GM21528 (cell line): ENCODE results near the gene RCOR1.

Source experiments
- ATAC-seq: cut with Tn5 transposase; IDR thresholded peaks from one replicate; pipeline ENCODE4 v1.9.1; 2021; ENCODE audit warnings: mild to moderate bottlenecking, moderate library complexity; ENCODE audit not compliant: unreplicated experiment, low FRiP score

Gene RCOR1

DNA sequence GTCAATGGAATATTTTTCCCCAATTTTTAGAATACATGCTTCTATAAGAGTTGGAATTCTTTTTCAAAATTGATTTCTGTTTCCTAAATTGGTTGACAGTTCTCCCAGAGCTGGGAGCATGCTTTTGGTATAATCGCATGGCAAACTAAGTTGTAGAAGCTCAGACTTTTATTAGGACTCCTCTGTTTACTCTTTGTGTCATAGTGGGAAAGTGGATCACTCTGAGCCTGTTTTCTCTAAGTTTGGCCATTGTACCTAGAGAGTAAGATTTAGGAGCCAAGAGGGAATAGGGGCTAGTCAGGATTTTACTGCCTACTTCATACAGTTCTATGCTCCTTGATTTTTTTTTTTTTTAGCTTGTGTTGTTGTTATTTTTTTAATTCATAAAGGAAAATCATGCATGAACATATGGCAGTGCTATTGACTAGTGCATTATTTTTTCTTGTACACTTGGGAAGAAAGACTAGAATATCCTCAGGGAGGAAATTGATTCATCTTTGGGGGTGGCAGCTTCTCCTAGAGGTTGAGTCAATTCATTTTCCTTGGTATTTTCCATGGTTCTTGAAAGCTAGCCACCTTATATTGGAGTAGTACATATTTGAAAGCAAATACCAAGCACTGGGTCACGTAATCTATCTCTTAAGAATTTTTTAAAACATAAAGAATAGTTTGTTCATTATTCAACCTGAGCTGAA lies 107.1 kb downstream of the RCOR1 start:
- no peak for ATAC-seq

DNA sequence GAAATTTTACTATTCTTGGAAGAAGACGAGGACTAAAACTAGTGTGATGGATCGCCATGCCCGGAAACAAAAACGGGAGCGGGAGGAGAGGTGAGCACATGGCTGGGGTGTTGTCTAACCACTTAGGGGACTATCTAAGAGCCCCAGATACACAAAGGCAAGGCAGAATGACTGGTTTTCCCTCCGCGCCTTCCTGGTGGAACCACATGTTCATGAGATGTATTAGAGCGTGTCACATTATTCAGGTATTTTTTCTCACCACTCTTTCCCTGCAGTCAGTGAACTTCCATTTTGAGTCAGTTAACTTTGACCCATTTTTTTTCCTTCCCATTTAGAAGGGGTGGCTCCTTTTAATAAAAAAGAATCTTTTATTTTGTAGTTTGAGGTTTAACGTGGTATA lies 116.0 kb downstream of the RCOR1 start:
- no peak for ATAC-seq

DNA sequence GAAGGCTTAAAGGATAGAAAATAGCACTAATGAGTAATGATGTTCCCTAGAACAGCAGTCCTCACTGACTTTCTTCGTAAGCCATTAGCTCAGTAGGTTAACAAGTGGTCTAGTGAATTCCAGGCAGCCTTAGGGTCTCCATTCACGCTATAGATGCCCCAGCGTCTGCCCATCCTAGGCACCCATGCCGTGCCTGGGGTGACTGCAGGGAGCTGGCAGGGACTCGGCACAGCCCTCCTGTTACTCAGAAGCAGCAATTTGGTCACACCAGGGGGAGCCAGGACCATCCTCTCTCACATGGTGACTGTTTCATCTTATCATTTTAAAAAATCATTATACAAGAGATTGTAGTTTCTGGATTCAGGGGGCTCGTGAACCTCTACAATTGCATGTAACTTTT lies 118.8 kb downstream of the RCOR1 start:
- ATAC-seq: no peak

DNA sequence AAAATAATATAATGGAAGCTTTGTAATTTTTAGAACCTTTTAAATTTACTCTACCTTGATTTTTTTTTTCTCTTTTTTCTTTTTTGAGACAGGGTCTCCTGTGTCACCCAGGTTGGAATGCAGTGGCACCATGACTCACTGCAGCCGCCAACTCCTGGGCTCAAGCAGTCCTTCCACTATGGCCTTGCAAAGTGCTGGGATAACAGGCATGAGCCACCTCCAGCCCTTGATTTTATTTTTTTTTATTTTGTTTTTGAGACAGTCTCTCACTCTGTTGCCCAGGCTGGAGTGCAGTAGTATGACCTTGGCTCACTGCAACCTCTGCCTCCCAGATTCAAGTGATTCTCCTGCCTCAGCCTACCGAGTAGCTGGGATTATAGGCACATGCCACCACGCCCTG lies 119.5 kb downstream of the RCOR1 start:
- ATAC-seq: no peak

DNA sequence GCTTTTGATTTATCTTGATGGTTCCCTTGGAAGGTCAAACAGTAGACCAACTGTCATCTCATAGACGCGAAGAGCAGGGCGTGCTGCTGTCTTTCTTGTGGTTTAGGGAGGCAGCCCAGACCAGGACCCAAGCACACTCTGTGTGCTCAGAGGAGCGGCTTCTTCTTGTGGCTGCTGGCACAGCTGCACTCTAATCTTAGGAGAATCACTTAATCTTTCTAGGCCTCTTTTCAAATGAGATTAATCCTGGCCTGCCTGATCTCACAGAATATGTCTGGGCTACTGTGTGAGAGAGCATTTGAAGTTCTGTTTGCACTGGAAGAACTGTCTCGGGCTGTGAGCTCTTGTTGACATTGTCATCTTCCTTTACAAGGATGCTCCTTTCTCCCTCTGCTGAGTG lies 124.8 kb downstream of the RCOR1 start:
- no peak for ATAC-seq

DNA sequence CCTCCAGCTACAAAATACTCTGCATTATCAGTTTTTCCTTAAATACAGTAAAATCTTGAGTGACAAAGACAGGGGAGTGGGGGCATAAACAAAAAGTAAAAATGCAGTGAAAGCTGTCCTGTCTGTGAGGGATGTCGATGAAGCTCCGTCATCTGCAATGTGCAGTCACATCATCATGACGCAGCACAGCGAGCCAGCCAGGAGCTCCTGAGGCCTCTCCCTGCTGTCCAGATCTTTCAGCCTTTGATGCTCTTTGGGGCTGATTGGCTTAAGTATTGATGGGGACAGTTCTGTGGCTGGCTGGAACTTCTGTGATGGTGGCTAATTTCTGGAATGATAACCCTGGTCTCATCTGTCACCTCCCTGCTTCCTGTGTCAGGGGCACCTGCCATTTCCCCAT lies 130.2 kb downstream of the RCOR1 start:
- ATAC-seq: no peak

DNA sequence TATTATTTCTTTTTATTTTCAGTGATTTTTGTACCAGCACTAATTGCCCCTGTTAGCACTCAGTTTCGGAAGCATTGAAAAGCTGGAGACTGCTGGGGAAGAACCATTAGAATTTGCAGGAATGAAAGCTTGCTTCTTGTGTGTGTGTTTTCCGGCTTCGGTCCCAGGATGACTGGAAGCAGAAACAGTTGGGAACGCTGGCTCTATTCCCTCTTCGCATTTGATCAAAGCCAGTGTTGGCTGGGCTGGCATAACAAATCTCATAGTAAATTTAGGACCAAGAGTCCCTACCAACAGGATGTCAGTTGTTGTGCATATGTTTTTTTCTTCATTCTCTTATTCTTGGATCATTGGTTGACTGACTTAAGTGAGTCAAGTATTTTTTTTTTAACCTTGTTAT lies 131.2 kb downstream of the RCOR1 start:
- ATAC-seq: no peak

DNA sequence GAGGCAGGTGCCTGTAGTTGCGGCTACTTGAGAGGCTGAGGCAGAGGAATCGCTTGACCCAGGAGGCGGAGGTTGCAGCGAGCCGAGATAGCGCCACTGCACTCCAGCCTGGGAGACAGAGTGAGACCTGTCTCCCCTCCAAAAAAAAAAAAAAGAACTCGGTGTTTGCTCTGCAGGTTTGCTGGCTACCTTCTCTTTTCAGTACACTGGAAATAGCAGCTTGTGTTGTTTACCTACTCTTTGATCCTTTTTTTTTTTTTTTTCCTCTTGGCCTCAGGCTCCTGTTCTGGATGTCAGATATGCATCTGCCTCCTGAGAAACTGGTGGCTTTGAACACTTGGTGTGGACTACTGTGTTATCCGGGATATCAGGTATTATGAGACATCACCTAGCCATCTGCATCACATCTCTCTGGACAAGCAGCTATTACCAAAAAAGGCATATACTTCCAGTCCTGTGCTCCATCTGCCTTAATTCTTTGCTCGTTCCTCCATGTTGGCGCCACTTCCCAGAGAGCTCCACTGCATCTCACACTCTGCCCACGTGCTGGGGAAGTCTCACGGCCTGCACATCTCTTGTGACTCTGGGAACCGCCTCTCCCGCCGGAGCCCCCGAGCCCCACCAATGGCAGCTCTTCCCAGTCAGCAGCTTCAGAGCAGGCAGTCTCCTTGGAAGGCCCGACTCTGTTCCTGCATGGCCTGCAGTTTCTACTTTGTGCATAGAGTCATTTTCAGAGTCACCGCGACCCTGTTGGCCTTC lies 133.9 kb downstream of the RCOR1 start:
- ATAC-seq: no peak

DNA sequence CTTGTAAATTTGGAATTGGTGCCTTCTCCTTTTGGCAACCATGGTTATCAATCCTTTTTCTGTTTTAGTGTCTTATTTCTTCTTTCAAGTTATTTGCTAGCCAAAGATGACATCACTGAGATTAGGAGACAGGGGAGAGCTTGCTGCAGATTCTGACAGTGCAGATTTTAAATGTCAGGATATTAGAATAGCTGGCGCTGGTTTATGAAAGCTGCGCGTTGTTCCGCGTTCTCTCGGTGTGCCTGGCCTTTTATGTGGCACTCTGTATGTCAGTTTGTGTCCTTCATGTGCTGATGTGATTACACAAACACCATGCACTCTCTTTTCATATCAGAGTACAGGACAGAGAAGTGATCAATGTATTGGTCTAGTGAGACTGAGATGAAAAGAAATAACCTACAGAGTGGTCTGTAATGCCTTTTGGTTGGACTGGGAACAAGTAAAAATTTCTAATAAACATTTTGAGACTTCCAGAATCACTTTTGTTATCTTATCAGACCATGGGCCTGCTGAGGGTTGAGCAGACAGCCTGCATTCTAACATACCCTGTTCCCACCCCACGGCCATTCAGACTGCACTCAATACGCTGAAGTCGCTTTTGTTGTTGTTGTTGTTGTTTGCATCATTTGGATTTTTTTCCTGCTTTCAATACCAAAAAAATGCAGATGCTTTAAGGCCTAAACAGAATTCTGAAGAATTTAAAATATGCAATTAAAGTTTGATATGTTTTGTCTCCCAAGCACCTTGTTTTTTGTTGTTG lies 135.1 kb downstream of the RCOR1 start:
- ATAC-seq: no peak

DNA sequence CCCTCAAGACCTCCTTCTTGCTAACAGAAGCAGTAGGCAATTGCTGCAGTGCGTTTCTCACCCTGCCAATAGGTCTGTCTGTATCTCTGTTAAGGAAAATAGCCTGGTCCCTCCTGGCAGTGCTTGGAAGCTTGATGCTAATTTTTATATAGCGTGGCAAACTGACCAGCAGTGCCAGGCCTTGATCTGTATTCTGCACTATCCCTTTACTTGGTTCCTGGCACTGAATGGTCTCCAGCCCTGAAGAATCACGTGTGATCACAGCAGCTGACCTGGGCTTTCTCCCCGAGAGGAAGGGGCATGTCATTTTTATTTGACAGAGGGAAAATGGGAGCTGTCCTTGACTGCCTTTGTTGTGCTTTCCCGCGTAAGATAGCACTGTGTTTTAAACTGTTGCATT lies 136.1 kb downstream of the RCOR1 start:
- no peak for ATAC-seq

DNA sequence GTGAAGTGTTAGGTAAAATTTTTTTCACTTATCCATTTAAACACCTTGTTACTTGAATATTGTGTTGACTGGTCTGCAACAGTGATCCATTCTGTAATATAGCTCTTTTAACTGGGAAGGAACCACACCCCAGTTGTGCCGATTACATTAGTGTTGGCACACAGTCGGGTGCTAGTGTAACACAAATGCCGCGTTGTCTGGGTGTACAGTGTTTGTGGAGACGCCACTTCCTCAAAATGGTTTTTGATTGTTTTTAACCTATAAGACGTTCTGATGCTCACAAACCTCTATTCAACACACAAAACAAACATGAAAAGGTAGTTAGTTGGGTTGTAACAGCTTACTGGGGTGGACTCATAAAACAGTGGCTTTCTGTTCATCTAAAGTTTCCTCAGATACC lies 136.8 kb downstream of the RCOR1 start:
- ATAC-seq: no peak

DNA sequence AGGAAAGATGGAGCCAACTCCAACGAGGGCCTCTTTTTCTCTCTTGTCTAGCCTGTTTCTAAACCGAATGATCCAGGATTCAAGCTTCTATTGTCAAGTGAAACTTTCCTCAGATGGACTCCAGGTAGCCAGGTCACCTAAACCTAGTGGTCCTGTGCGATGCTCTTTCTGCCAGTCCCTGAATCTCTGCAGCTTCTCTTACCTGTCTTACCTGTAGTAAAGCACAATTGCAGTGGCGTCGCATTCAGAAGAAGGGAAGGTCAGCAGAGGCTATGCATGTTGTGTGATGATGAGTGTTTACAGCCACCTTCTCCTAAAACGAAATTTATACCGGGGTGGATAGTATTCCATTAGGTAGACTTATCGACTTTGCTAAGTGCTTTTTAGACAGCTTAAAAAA lies 137.4 kb downstream of the RCOR1 start:
- no peak for ATAC-seq

DNA sequence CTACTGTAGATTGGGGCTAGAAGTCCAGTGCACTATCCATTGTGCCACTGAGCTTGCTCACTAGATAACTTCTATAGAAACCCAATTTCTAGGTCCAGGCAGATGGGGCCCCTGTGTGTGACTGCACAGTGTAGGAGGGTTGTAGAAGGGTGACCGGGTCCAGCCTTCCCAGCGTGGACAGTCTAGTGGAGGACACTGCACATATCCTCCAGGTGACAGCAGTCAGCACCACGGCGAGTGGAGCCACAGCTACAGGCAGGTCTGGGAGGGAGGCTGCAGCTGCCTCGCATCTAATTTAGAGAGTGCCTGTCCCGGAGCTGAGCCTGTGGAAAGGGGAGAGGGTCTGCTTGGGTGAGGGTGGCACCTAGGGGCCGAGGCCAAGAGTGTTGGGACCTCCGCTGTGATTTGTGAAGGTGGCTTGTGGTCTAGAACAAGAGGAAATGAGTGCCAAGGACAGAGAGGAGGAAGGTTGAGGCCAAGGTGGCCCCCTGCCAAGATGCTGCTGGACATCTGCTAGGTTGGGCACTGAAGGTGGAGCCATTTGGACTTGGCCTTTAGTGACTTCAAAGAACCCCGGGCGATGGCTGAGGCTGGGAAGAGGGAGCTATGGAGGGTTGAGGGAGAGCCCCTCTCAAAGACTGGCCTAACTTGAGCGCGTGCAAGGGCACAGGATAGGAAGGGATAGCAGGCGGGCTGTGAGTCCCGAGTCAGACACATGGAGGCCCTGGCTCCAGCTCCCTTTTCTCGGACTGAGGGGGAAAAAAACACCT lies 138.8 kb downstream of the RCOR1 start:
- ATAC-seq: no peak

DNA sequence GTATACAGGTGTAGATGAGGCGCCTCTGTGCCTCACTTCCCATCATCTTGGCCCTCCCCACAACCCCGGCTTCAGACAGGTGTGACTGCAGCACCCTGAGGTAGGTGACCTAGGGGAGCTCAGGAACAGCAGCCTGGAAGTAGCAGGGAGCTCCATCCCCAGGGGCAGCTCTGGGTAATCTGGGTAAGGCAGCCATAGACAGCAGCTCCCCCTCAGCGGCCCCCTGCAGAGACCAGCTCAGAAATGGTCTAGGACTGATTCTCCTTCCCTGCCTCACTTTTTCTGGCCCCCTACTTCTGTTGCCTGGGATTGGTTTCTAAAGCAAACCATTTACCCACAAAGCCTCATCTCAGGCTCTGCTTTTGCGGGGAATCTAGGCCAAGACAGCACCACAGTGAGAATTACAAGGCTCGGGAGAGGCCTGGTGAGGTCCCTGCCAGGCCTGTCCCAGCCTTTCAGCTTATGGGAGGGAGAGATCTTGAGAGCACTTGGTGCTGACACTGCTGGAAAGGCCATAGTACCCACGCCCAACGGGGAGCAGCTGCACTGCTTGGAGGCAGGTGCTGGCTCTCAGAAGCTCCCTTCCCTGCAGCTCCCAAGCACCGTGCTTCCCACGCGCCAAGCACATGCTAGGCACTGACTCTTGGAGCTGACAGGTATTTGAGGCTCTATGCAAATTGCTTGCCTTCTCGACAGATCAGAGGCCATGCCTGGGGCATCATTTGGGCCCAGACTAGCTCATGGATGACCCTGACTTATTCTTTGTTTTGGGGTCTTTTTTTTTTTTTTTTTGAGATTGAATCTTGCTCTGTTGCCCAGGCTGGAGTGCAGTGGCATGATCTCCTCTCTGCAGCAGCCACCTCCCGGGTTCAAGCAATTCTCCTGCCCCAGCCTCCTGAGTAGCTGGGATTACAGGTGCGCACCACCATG lies 139.7 kb downstream of the RCOR1 start:
- ATAC-seq: no peak

DNA sequence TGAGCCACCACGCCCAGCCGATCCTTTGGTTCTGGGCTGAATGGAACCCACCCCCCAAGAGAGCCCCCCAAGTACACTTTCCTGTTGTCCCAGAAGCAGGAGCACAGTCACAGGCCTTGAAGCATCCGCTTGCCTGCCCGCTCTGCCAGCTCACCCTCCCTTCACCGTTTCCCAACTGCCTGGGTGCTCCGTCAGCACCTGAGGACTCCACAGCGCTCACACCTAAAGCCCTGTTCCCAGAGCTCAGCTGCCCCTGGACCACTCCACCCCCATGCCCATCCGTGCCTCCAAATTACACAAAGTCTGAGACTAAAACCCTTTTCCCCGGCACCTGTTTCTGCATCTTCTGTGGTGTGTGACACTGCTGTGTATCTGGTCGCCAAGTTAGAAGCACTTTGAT lies 140.5 kb downstream of the RCOR1 start:
- ATAC-seq: no peak

DNA sequence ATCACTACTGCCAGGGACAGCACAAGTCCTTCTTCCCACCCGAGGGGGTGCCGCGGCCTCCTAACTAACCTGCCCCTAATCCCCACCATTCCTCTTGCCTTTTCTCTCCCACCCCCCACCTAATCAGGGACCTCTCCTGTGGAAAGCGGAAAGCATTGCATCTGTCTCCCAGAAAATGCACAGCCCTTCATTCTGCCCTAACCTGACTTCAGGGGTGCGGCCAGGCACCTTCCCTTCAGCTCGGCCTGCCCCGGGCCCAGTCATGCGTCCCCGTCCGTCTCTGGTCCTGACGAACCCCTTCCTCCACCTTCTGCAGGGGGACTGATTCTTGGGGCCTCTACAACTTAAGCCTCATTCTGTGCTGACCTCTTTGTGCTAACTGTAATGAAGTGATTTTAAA lies 140.9 kb downstream of the RCOR1 start:
- ATAC-seq: no peak

DNA sequence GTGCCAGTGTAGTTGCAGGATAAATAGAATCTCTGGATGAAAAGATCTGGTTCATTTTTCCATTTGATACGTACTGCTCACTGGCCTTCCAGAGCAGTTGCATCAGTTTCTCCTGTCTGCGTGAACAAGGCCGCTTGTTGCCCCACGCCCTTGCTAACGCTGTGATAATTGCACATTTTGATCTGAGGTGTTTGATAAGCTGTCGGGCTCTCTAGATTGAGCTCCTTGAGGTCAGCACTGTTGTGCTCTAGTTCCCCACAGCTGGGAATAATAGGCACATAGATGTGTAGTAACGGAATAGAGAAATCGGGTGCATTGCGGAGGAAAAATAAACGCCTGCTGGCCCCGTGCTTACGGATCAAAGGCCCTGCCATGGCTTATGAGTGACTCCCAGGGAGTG lies 142.0 kb downstream of the RCOR1 start:
- no peak for ATAC-seq

DNA sequence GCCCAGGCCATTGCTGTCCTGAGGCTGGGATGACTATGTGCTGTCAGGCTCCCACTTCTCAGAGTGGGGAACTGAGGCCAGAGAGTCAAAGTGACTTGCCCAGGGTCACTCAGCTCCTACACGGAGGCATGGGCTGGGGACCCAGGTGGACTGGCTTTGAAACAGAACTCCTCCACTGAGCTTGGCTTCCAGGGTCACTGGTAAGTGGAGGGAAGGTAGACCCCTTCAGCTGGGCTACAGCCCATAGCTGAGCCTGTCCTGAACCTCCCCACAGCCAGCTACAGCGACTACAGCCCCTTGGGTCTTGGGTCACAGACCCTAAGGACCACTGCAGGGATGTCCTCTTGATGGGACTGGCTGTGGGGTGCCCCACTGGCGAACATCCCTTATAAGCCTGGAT lies 144.5 kb downstream of the RCOR1 start:
- ATAC-seq: no peak

DNA sequence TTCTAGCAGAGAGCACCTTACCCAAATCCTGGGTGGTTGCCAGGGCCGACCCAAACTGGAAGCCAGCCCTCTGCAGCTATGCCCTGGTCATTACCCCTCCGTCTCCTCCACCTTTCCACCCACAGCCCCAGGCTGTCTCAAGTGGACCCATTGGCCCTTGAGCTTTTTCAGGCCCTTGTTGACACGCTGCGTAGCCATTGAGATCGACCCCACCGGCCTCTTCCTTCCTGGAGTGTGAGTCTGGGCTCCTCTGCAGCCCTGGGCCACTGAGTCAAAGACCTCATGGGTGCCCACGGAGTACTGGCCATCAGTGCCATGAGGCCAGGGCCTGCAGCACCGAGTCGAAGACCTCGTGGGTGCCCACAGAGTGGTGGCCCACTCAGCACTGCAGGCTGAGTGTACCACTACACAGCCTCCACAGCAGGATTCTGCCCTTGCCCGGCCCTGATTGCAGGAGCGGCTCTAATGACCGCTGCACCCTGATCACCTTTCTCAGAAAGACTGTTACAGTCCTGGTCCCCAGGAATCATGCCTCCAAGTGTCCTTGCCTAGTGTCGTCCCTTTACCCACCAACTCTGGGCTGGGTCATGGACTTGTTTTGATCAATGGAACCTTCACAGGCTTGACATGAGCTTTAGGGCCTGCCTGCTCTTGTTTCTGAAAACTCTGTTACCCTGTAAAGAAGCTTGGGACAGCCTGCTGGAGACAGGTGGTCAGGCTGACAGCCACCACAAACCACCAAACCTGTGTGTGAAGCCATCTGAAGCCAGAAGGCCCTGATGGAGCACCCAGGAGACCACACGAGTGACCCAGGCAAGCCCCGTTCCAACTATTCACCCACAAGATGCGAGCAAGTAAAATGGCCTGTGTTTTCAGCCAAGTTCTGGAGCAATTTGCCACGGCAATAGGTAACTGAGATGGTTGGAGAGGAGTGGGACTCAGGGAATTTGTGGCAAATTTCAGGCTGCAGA lies 145.2 kb downstream of the RCOR1 start:
- ATAC-seq: no peak
